D721Med (cell line): ENCODE results near the gene SLC5A5.

Experiments
- DNase-seq: peaks from one replicate; pipeline ENCODE4 v3.0.0; 2011; ENCODE audit warnings: low spot score; ENCODE audit not compliant: insufficient read length
- FAIRE-seq: peaks from 2 replicates; lab custom pipeline; 2011; peaks lifted over from hg19 to GRCh38; lab: Jason Lieb, UNC
- TF ChIP-seq, protein P1 (sequence below): IDR thresholded peaks from 2 replicates; pipeline ENCODE4 v1.5.1; 2012; ENCODE audit warnings: mild to moderate bottlenecking, control low read depth; ENCODE audit not compliant: insufficient read depth; ENCODE audit errors: missing control alignments

Gene SLC5A5

DNA sequence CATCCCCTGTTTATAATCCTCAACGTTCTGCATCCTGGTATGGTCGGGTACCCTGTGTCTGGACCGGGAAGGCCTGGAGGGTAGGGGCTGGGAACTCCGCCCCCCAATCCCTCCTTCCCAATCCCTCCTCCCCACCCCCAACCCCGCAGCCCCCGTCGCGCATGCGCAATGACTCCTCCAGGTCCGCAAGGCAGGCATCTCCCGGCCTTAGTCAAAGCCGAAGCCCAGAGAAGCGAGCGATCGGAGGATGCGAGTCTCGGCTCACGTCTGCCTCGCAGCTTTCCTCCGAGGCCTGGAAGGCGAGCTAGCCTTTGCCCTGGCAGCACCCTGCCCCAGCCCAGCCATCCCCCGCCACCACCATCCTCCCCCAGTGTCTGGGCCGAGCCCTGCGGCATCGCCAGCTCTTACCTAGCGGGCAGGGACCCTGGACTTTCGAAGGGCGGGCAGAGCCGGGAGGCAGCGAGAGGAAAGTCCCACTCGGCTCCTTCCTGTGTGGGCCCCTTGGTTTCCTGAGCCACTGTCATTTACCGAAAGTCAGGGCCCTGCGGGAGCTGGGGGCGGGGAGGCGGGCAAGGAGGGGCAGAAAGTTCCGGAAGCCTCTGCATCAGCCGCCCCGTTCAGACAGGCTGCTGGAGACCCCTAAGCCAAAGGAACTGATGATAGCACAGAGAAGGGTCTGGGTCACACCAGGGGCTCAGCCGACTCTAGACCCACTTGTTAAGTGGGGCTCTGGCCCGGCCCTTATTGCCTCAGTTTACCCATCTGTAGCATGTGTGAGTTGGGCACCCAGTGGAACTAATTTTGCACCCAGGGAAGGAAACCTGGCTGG, 24.0 kb upstream of the SLC5A5 start, which contains the start of gene JAK3:
JAK3 (minus strand) TSS at position 445 of the 829 bp plus-strand sequence. CDS start 3,565 bp downstream, outside the sequence.
- TF ChIP-seq, protein P1, sequence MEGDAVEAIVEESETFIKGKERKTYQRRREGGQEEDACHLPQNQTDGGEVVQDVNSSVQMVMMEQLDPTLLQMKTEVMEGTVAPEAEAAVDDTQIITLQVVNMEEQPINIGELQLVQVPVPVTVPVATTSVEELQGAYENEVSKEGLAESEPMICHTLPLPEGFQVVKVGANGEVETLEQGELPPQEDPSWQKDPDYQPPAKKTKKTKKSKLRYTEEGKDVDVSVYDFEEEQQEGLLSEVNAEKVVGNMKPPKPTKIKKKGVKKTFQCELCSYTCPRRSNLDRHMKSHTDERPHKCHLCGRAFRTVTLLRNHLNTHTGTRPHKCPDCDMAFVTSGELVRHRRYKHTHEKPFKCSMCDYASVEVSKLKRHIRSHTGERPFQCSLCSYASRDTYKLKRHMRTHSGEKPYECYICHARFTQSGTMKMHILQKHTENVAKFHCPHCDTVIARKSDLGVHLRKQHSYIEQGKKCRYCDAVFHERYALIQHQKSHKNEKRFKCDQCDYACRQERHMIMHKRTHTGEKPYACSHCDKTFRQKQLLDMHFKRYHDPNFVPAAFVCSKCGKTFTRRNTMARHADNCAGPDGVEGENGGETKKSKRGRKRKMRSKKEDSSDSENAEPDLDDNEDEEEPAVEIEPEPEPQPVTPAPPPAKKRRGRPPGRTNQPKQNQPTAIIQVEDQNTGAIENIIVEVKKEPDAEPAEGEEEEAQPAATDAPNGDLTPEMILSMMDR, result no peak
- FAIRE-seq (no peak), DNase-seq (peak; percentile 66)

DNA sequence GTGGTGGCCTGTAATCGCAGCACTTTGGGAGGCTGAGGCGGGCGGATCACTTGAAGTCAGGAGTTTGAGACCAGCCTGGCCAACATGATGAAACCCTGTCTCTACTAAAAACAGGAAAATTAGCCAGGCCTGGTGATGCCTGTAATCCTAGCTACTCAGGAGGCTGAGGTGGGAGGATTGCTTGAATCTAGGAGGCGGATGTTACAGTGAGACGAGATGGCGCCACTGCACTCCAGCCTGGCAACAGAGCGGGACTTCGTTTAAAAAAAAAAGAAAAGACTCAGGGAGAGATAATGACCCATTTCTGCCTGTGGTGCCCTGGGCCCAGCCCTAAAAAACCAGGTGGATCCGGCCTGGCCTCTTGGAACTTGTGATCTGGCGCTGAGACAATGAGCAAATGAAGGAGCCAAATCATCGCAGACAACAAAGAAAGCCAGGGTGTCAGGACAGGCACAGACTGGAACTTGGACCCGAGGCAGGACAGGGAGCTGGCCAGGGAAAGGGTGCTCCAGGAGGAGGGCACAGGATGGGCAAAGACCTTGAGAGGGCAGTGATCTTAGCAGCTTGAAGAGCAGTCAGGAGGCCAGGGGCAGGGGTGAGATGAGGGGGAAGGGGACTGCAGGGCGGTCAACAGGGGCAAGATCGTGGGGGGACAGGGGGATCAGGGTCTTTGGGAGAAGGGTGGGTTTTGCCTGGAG, 23.0 kb upstream of the SLC5A5 start:
- TF ChIP-seq, protein P1, result no peak
- DNase-seq, result no peak

DNA sequence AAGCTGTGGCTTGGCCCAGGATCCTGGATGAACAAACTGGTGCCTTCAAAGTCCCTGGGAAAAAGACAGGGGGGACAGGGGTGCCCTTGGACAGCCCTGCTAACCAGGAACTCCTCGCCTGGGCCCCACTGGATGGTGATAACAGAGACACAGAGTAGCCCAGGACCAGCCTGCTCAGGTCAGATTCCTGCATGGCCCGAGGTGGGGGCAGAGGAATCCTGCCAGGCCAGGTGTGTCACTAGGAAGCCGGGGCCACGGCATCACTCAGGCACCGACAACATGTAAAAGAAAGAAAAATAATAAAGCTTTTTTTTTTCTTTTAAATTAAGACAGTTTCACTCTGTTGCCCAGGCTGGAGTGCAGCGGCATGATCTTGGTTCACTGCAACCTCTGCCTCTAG, 17.7 kb upstream of the SLC5A5 start:
- FAIRE-seq, result no peak
- TF ChIP-seq, protein P1, result no peak
- DNase-seq, result no peak

More for the DNA sequence above, 23.0 kb upstream of the SLC5A5 start:
- no peak for FAIRE-seq

DNA sequence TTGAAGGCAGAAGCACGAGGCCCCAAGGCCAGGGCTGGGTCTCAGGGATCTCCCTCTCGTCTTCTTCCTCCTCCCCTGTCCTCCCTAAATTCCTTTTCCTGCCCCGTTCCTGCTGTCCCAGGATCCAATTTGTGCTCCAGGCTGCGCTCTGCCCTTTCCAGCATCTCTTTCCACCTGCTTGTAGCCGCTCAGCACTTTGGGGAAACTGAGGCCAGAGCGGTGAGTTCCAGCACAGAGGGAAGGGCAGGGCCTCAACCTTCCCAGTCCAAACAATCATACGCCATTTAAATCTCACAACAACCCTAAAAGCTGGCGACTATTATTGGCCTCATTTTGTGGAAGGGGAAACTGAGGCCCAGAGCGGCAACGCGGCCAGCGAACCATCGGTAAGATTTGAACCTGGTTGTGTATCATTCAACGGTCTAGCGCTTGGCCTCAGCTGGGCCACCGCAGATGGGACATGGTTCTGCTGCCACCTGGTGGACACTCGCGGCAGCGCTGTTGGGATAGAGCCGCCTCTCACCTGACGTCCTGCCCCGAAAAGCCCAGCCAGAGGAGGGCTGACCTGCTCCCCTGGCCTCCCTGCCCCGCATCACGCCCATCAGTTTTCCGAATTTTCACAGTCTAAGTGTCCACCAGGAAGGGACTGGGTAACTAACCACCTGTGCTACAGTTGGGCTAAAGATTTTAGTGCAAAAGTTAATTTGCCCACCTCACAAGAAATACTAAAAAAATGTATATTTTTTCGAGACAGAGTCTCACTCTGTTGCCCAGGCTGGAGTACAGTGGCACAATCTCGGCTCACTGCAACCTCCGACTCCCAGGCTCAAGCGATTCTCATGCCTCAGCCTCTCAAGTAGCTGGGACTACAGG, 16.2 kb upstream of the SLC5A5 start:
- TF ChIP-seq, protein P1, result peak; percentile 94
- FAIRE-seq, result no peak
- peak; percentile 92 for DNase-seq

DNA sequence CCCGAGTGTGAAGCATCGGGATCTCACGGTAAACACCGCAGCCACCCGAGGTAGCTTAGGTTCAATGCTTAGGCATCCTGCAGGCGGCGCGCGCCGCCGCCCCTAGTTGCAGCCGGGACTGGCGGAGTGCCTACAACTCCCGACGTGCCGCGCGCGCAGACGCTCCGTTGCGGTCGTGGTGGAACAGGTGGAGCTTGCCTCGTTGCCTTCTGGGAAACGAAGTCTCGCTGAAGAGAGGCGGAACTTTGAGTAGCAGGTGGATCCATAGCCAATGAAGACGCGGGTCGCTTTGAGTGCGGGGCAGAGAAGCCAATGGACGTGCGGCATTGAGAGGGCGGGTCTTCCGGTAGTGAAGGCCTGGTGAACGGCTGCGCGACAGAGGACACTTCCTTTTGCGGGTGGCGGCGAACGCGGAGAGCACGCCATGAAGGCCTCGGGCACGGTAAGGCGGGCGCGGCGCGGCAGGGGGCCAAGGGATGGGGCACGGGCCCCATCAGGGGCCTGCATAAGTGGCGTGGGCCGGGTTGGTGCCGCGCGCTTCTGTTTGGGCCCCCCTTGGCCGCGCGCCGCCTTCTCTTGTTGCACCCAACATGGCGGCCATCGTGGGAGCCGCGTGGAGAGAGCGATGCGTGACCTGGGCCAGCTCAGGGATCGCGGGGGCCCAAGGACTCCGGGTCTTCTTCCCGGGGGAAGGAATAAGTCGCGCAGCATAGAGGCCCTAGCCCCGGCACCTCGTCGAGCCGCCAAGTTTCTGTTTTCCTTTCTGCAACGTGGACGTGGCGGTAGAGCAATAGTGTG, 12.0 kb upstream of the SLC5A5 start, which contains the start of gene RPL18A:
RPL18A (plus strand) TSS at position 378 of the 798 bp plus-strand sequence; CDS start at position 425, 47 bp downstream.
- TF ChIP-seq, protein P1, result peak; percentile 77
- DNase-seq, result peak; percentile 89
- FAIRE-seq, result no peak
